Osteoblast (primary cell): Measurements from ENCODE around the gene CX3CL1. TPM values are rescaled to one million over a fixed set of nuclear protein-coding genes. Genes with fewer than 3 reads are reported as not detected.
"Not testable (repeated sequence)": the region's sequence is repeated elsewhere in the genome, so short reads cannot be mapped to it uniquely, and the experiment has no call there.

Experiments used
- DNase-seq: peaks from one replicate; pipeline ENCODE4 v3.0.0; 2011; ENCODE audit warnings: low spot score, mixed read lengths; ENCODE audit not compliant: insufficient read length; ENCODE audit errors: missing footprints
- H2AFZ ChIP-seq: 2 replicates; pipeline ENCODE4 v1.6.0; 2011; ENCODE audit warnings: mild to moderate bottlenecking, low read length
- H3K27ac ChIP-seq: 2 replicates; pipeline ENCODE4 v1.5.1; 2011; ENCODE audit warnings: mild to moderate bottlenecking, low read depth, low read length, moderate library complexity
- H3K27me3 ChIP-seq: 2 replicates; pipeline ENCODE4 v1.6.0; 2012; ENCODE audit warnings: mild to moderate bottlenecking, control low read depth, inconsistent platforms, low read length, moderate library complexity; ENCODE audit not compliant: insufficient read depth
- H3K36me3 ChIP-seq: 2 replicates; pipeline ENCODE4 v1.5.1; 2011; ENCODE audit warnings: mild to moderate bottlenecking, low read length, control low read depth, moderate library complexity; ENCODE audit not compliant: insufficient read depth
- H3K4me1 ChIP-seq: 2 replicates; pipeline ENCODE4 v1.5.1; 2011; ENCODE audit warnings: mild to moderate bottlenecking, low read length, control low read depth, moderate library complexity; ENCODE audit not compliant: insufficient read depth
- H3K4me2 ChIP-seq: 2 replicates; pipeline ENCODE4 v1.6.0; 2011; ENCODE audit warnings: mild to moderate bottlenecking, low read length; ENCODE audit not compliant: insufficient read depth
- H3K4me3 ChIP-seq: fragments of 200-600 bp; sonication (generic); 3 replicates; pipeline ENCODE4 v1.5.1; 2012; ENCODE audit warnings: mild to moderate bottlenecking, low read length, inconsistent platforms; ENCODE audit not compliant: insufficient read depth
- H3K79me2 ChIP-seq: 2 replicates; pipeline ENCODE4 v1.6.0; 2012; ENCODE audit warnings: mild to moderate bottlenecking, low read length, control low read depth, inconsistent platforms; ENCODE audit not compliant: insufficient read depth
- H3K9me3 ChIP-seq: 2 replicates; pipeline ENCODE4 v1.5.1; 2011; ENCODE audit warnings: low read depth, low read length, control low read depth
- H4K20me1 ChIP-seq: 2 replicates; pipeline ENCODE4 v1.6.0; 2012; ENCODE audit warnings: mild to moderate bottlenecking, low read length, control low read depth; ENCODE audit not compliant: insufficient read depth
- total RNA-seq: library from RNA; depleted of rRNA; stranded (reverse); fragments of >200 nt; gene quantifications from 2 replicates; pipeline ENCODE4 v1.2.3, GENCODE V29; 2012
- TF ChIP-seq, protein P1 (sequence below): IDR thresholded peaks from 2 replicates; pipeline ENCODE4 v1.5.1; 2011; ENCODE audit warnings: mild to moderate bottlenecking, low read depth, low read length, moderate library complexity; ENCODE audit errors: extremely low read depth

Gene CX3CL1
- total RNA-seq, 1 donor, result not detected

DNA sequence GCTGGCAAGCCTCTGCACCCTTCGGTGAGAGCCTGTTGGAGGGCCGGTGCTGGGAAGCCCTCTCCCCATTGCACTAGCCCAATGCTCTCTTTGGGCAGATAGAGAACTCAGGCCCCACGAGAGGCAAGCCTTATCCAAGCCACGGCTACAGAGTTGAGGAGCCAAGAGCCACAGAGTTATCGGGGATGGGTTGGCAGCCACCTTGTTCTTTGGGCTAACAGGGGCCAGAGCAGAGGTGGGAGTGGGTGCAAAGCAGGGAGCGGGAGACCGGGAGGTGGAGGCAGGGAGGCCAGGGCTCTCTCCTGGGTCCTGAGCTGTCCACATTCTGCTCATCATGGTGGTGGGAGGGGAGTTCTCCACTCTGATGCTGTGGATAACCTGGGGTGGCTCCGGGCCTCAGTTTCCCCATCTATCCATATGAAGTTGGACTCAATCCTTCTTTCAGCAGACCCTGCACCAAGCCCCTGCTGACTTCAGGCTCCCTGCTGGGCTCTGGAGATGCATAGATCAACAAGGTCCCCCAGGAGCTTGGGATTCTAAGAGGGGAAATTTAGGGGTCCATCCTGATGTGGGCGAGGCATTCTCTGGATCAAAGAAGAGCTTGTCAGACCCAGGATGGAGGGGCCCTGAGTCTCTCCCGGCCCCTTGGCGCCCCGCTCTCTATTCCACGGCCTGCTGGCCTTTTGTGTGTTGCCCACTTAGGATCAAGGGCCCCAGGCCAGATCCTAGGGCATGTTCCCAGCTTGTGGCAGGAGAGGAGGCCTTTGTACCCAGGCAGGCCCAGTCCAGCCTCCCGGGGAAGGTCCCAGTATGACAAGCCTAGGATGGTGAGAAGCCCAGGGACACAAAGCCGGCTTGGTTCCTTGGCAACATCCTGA, 557 bp upstream of the CX3CL1 start:
- no peak overlapping the region for H2AFZ ChIP-seq
- H3K9me3 ChIP-seq, result no peaks in the 10 kb centered on the region
- no peak overlapping the region for H3K4me3 ChIP-seq
- peaks cover 28% of the 10 kb centered on the region for H3K27me3 ChIP-seq
- peak overlapping the region; percentile 55 for H3K4me2 ChIP-seq
- TF ChIP-seq, protein P1, sequence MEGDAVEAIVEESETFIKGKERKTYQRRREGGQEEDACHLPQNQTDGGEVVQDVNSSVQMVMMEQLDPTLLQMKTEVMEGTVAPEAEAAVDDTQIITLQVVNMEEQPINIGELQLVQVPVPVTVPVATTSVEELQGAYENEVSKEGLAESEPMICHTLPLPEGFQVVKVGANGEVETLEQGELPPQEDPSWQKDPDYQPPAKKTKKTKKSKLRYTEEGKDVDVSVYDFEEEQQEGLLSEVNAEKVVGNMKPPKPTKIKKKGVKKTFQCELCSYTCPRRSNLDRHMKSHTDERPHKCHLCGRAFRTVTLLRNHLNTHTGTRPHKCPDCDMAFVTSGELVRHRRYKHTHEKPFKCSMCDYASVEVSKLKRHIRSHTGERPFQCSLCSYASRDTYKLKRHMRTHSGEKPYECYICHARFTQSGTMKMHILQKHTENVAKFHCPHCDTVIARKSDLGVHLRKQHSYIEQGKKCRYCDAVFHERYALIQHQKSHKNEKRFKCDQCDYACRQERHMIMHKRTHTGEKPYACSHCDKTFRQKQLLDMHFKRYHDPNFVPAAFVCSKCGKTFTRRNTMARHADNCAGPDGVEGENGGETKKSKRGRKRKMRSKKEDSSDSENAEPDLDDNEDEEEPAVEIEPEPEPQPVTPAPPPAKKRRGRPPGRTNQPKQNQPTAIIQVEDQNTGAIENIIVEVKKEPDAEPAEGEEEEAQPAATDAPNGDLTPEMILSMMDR, result no peak
- H3K79me2 ChIP-seq, result no peaks in the 10 kb centered on the region
- peak; percentile 35 for DNase-seq
- no peak overlapping the region for H3K27ac ChIP-seq
- no peaks in the 10 kb centered on the region for H3K36me3 ChIP-seq
- H3K4me1 ChIP-seq, result peaks cover 14% of the 10 kb centered on the region
- no peaks in the 10 kb centered on the region for H4K20me1 ChIP-seq

GRCh38 chr16:57373117-57373947, 1.0 kb downstream of the CX3CL1 start:
- H3K4me3 ChIP-seq, result no peak overlapping the region
- H3K79me2 ChIP-seq, result no peaks in the 10 kb centered on the region
- no peaks in the 10 kb centered on the region for H3K36me3 ChIP-seq
- no peak overlapping the region for H3K4me2 ChIP-seq
- H3K27me3 ChIP-seq, result peaks cover 30% of the 10 kb centered on the region
- H3K9me3 ChIP-seq, result no peaks in the 10 kb centered on the region
- peak; percentile 69 for DNase-seq
- peaks cover 14% of the 10 kb centered on the region for H3K4me1 ChIP-seq
- no peak overlapping the region for H3K27ac ChIP-seq
- H4K20me1 ChIP-seq, result no peaks in the 10 kb centered on the region
- H2AFZ ChIP-seq, result no peak overlapping the region
- TF ChIP-seq, protein P1, result no peak

- H3K4me2 ChIP-seq, result no peak overlapping the region
Observed at GRCh38 chr16:57374067-57374534, 1.8 kb downstream of the CX3CL1 start.

GRCh38 chr16:57374925-57375465, 2.7 kb downstream of the CX3CL1 start:
- not testable (repeated sequence) for H3K27ac ChIP-seq
- peaks cover 14% of the 10 kb centered on the region for H3K4me1 ChIP-seq

More at GRCh38 chr16:57374067-57374534, 1.8 kb downstream of the CX3CL1 start:
- Histone ChIP-seq H3K9me3 (no peaks in the 10 kb centered on the region), H3K4me3 (no peak overlapping the region), H4K20me1 (no peaks in the 10 kb centered on the region), H3K4me1 (peaks cover 14% of the 10 kb centered on the region), H3K79me2 (no peaks in the 10 kb centered on the region), H2AFZ (no peak overlapping the region), H3K27me3 (peaks cover 30% of the 10 kb centered on the region), H3K36me3 (no peaks in the 10 kb centered on the region), H3K27ac (no peak overlapping the region)
- TF ChIP-seq, protein P1, result no peak
- peak; percentile 78 for DNase-seq

More at GRCh38 chr16:57374925-57375465, 2.7 kb downstream of the CX3CL1 start:
- H3K4me2 ChIP-seq, H3K36me3 ChIP-seq, H4K20me1 ChIP-seq, H3K4me3 ChIP-seq, H2AFZ ChIP-seq, H3K79me2 ChIP-seq, H3K9me3 ChIP-seq: not testable (repeated sequence)
- DNase-seq, result peak; percentile 78
- peaks cover 30% of the 10 kb centered on the region for H3K27me3 ChIP-seq
